IPS-20b (cell line): Measurements from ENCODE around the gene PRKCB.
"Not testable (repeated sequence)": the region's sequence is repeated elsewhere in the genome, so short reads cannot be mapped to it uniquely, and the experiment has no call there.

Experiments used
- H3K27ac ChIP-seq: one replicate; pipeline ENCODE4 v1.5.1; 2013; ENCODE audit warnings: low read length
- H3K27me3 ChIP-seq: 2 replicates; pipeline ENCODE4 v1.6.1; 2013; ENCODE audit warnings: mild to moderate bottlenecking, low read length, inconsistent platforms; ENCODE audit not compliant: insufficient read depth
- H3K36me3 ChIP-seq: 2 replicates; pipeline ENCODE4 v1.6.1; 2013; ENCODE audit warnings: low read depth, mild to moderate bottlenecking, inconsistent platforms, low read length, moderate library complexity; ENCODE audit not compliant: insufficient read depth
- H3K4me1 ChIP-seq: 2 replicates; pipeline ENCODE4 v1.6.1; 2013; ENCODE audit warnings: mild to moderate bottlenecking, control low read depth, inconsistent platforms, low read length, moderate library complexity; ENCODE audit not compliant: insufficient read depth
- H3K4me3 ChIP-seq: 2 replicates; pipeline ENCODE4 v1.5.1; 2013; ENCODE audit warnings: mild to moderate bottlenecking, low read length, inconsistent platforms
- H3K9ac ChIP-seq: 2 replicates; pipeline ENCODE4 v1.6.1; 2013; ENCODE audit warnings: low read depth, mild to moderate bottlenecking, inconsistent platforms, low read length, moderate library complexity
- H3K9me3 ChIP-seq: 2 replicates; pipeline ENCODE4 v1.6.1; 2013; ENCODE audit warnings: mild to moderate bottlenecking, low read depth, low read length, inconsistent platforms; ENCODE audit not compliant: insufficient read depth

PRKCB gene

GRCh38 chr16:24005577-24005976 lies 169.8 kb downstream of the PRKCB start:
- H3K4me3 ChIP-seq: no peak overlapping the region
- H3K9ac ChIP-seq: no peak overlapping the region
- H3K36me3 ChIP-seq: no peaks in the 10 kb centered on the region
- H3K9me3 ChIP-seq: no peaks in the 10 kb centered on the region
- H3K27me3 ChIP-seq: peaks cover 3% of the 10 kb centered on the region; the same call in 1 of the 2 replicates
- no peaks in the 10 kb centered on the region for H3K4me1 ChIP-seq
- H3K27ac ChIP-seq: no peak overlapping the region

GRCh38 chr16:24007391-24007790 lies 171.6 kb downstream of the PRKCB start:
- Histone ChIP-seq H3K9me3 (no peaks in the 10 kb centered on the region), H3K36me3 (no peaks in the 10 kb centered on the region), H3K27ac (no peak overlapping the region), H3K27me3 (peaks cover 3% of the 10 kb centered on the region; the same call in 1 of the 2 replicates), H3K4me1 (no peaks in the 10 kb centered on the region), H3K4me3 (no peak overlapping the region), H3K9ac (no peak overlapping the region)

- Histone ChIP-seq H3K4me1 (no peaks in the 10 kb centered on the region), H3K27me3 (peaks cover 3% of the 10 kb centered on the region; the same call in 1 of the 2 replicates), H3K27ac (no peak overlapping the region), H3K9ac (no peak overlapping the region), H3K36me3 (no peaks in the 10 kb centered on the region), H3K9me3 (no peaks in the 10 kb centered on the region), H3K4me3 (no peak overlapping the region)
These were observed 172.2 kb downstream of the PRKCB start for GRCh38 chr16:24007934-24008333.

GRCh38 chr16:24009098-24009497 lies 173.3 kb downstream of the PRKCB start:
- H3K4me1 ChIP-seq: no peaks in the 10 kb centered on the region
- no peak overlapping the region for H3K9ac ChIP-seq
- H3K36me3 ChIP-seq: no peaks in the 10 kb centered on the region
- no peaks in the 10 kb centered on the region for H3K9me3 ChIP-seq
- no peak overlapping the region for H3K27ac ChIP-seq
- H3K27me3 ChIP-seq: peaks cover 3% of the 10 kb centered on the region; the same call in 1 of the 2 replicates
- H3K4me3 ChIP-seq: no peak overlapping the region

GRCh38 chr16:24009955-24010354 lies 174.2 kb downstream of the PRKCB start:
- Histone ChIP-seq H3K4me3 (no peak overlapping the region), H3K27me3 (peaks cover 3% of the 10 kb centered on the region; the same call in 1 of the 2 replicates), H3K36me3 (no peaks in the 10 kb centered on the region), H3K9me3 (no peaks in the 10 kb centered on the region), H3K4me1 (no peaks in the 10 kb centered on the region), H3K9ac (no peak overlapping the region), H3K27ac (no peak overlapping the region)

GRCh38 chr16:24010440-24011089 lies 174.8 kb downstream of the PRKCB start:
- H3K9ac ChIP-seq: no peak overlapping the region
- no peaks in the 10 kb centered on the region for H3K4me1 ChIP-seq
- no peaks in the 10 kb centered on the region for H3K9me3 ChIP-seq
- H3K27me3 ChIP-seq: peaks cover 3% of the 10 kb centered on the region; the same call in 1 of the 2 replicates
- no peak overlapping the region for H3K27ac ChIP-seq
- H3K36me3 ChIP-seq: no peaks in the 10 kb centered on the region
- no peak overlapping the region for H3K4me3 ChIP-seq

GRCh38 chr16:24011237-24011636 lies 175.5 kb downstream of the PRKCB start:
- Histone ChIP-seq H3K9me3 (no peaks in the 10 kb centered on the region), H3K9ac (no peak overlapping the region), H3K4me1 (no peaks in the 10 kb centered on the region), H3K27me3 (peaks cover 3% of the 10 kb centered on the region; the same call in 1 of the 2 replicates), H3K36me3 (no peaks in the 10 kb centered on the region), H3K4me3 (no peak overlapping the region), H3K27ac (no peak overlapping the region)

- H3K27me3 ChIP-seq: no peaks in the 10 kb centered on the region; the same call in 1 of the 2 replicates
- no peaks in the 10 kb centered on the region for H3K36me3 ChIP-seq
- H3K4me1 ChIP-seq: no peaks in the 10 kb centered on the region
These were observed 177.4 kb downstream of the PRKCB start for GRCh38 chr16:24013054-24013636.

GRCh38 chr16:24013864-24014645 lies 178.3 kb downstream of the PRKCB start:
- H3K27ac ChIP-seq: no peak overlapping the region
- H3K4me3 ChIP-seq: no peak overlapping the region
- no peaks in the 10 kb centered on the region; the same call in 1 of the 2 replicates for H3K27me3 ChIP-seq
- H3K36me3 ChIP-seq: no peaks in the 10 kb centered on the region
- no peak overlapping the region for H3K9ac ChIP-seq
- no peaks in the 10 kb centered on the region for H3K9me3 ChIP-seq
- H3K4me1 ChIP-seq: no peaks in the 10 kb centered on the region

More at GRCh38 chr16:24013054-24013636, 177.4 kb downstream of the PRKCB start:
- Histone ChIP-seq H3K4me3 (no peak overlapping the region), H3K9ac (no peak overlapping the region), H3K27ac (no peak overlapping the region), H3K9me3 (no peaks in the 10 kb centered on the region)

- H3K27me3 ChIP-seq, H3K4me3 ChIP-seq, H3K9me3 ChIP-seq, H3K4me1 ChIP-seq, H3K9ac ChIP-seq, H3K27ac ChIP-seq, H3K36me3 ChIP-seq: not testable (repeated sequence)
These were observed 179.2 kb downstream of the PRKCB start for GRCh38 chr16:24014955-24015354.

- no peaks in the 10 kb centered on the region for H3K9me3 ChIP-seq
- no peaks in the 10 kb centered on the region for H3K4me1 ChIP-seq
- H3K27me3 ChIP-seq: no peaks in the 10 kb centered on the region; the same call in 1 of the 2 replicates
- no peak overlapping the region for H3K27ac ChIP-seq
- H3K36me3 ChIP-seq: no peaks in the 10 kb centered on the region
- no peak overlapping the region for H3K4me3 ChIP-seq
- H3K9ac ChIP-seq: no peak overlapping the region
These were observed 180.1 kb downstream of the PRKCB start for GRCh38 chr16:24015923-24016322.
